BLaER1 treated with 17β-estradiol and CSF1 and Interleukin-3, amounts not matched to agents 10 nM and 100 nM (cell line): ENCODE data around the gene THNSL1.
A peak's percentile ranks its signal among the peaks of the same experiment; 100 is the strongest.

Experiments used
- H3K27ac ChIP-seq, 11 experiments: shearing (Covaris generic); formaldehyde crosslinking; 2 replicates each; pipeline ENCODE4 v1.8.1; 2022
- H3K27me3 ChIP-seq, 11 experiments: shearing (Covaris generic); formaldehyde crosslinking; 2 replicates each; pipeline ENCODE4 v1.8.1; 2022
- H3K36me3 ChIP-seq, 11 experiments: shearing (Covaris generic); formaldehyde crosslinking; 2 replicates each; pipeline ENCODE4 v1.8.1; 2022
- H3K4me1 ChIP-seq, 10 experiments: shearing (Covaris generic); formaldehyde crosslinking; 2 replicates each; pipeline ENCODE4 v1.8.1; 2022
- H3K4me2 ChIP-seq, 11 experiments: shearing (Covaris generic); formaldehyde crosslinking; 2 replicates each; pipeline ENCODE4 v1.8.1; 2022
- H3K4me3 ChIP-seq, 10 experiments: shearing (Covaris generic); formaldehyde crosslinking; 2 replicates each; pipeline ENCODE4 v1.8.1; 2022
- H3K9ac ChIP-seq, 11 experiments: shearing (Covaris generic); formaldehyde crosslinking; 2 replicates each; pipeline ENCODE4 v1.8.1; 2022
- H3K9me3 ChIP-seq, 11 experiments: shearing (Covaris generic); formaldehyde crosslinking; replicated peaks in 1 of 11; 2 replicates each; pipeline ENCODE4 v1.8.1; 2022
- H4K20me1 ChIP-seq, 11 experiments: shearing (Covaris generic); formaldehyde crosslinking; 2 replicates each; pipeline ENCODE4 v1.8.1; 2022
- Cebpa-rat ChIP-seq, 11 experiments: shearing (Covaris generic); IDR thresholded peaks; 2 replicates each; pipeline ENCODE4 v1.8.1; 2022

THNSL1 gene

GRCh38 chr10:25023278-25023677 lies 6.9 kb downstream of the THNSL1 start:
- peak overlapping the region in 7 of 11 experiments; percentile 6 to 55 (median 37); a peak in 10 of 22 replicates for H3K4me2 ChIP-seq
- H3K9me3 ChIP-seq: no peaks in the 10 kb centered on the region
- H3K9ac ChIP-seq: no peak overlapping the region
- no peak for TF ChIP-seq Cebpa-rat (IDR thresholded peaks at IDR 0.05)
- no peaks in the 10 kb centered on the region for H3K27me3 ChIP-seq
- no peaks in the 10 kb centered on the region for H4K20me1 ChIP-seq
- H3K27ac ChIP-seq: no peak overlapping the region
- peaks cover 0 to 24% (median 11%) of the 10 kb centered on the region in 10 experiments; a peak in 16 of 20 replicates for H3K4me1 ChIP-seq
- no peak overlapping the region for H3K4me3 ChIP-seq
- H3K36me3 ChIP-seq: no peaks in the 10 kb centered on the region

- no peak overlapping the region for H3K4me3 ChIP-seq
- TF ChIP-seq Cebpa-rat (IDR thresholded peaks at IDR 0.05): no peak
- no peak overlapping the region for H3K9ac ChIP-seq
- no peaks in the 10 kb centered on the region for H4K20me1 ChIP-seq
- H3K27me3 ChIP-seq: no peaks in the 10 kb centered on the region
- H3K27ac ChIP-seq: no peak overlapping the region
- H3K4me1 ChIP-seq: peaks cover 0 to 21% (median 11%) of the 10 kb centered on the region in 10 experiments; a peak in 14 of 20 replicates
- no peak overlapping the region for H3K4me2 ChIP-seq
- H3K36me3 ChIP-seq: no peaks in the 10 kb centered on the region
- no peaks in the 10 kb centered on the region for H3K9me3 ChIP-seq
These were observed 8.1 kb downstream of the THNSL1 start for GRCh38 chr10:25024528-25024927.

- H3K4me1 ChIP-seq: peaks cover 0 to 12% (median 8%) of the 10 kb centered on the region in 10 experiments; a peak in 14 of 20 replicates
- no peak for TF ChIP-seq Cebpa-rat (IDR thresholded peaks at IDR 0.05)
- no peaks in the 10 kb centered on the region for H3K36me3 ChIP-seq
- no peaks in the 10 kb centered on the region for H3K9me3 ChIP-seq
- no peak overlapping the region for H3K4me3 ChIP-seq
- H3K9ac ChIP-seq: no peak overlapping the region
- no peaks in the 10 kb centered on the region for H3K27me3 ChIP-seq
- H3K4me2 ChIP-seq: no peak overlapping the region
- H4K20me1 ChIP-seq: no peaks in the 10 kb centered on the region
- H3K27ac ChIP-seq: no peak overlapping the region
These were observed 10.1 kb downstream of the THNSL1 start for GRCh38 chr10:25026463-25026862.

GRCh38 chr10:25028711-25029110 lies 12.3 kb downstream of the THNSL1 start:
- H3K9ac ChIP-seq: no peak overlapping the region
- no peaks in the 10 kb centered on the region for H3K36me3 ChIP-seq
- H3K4me3 ChIP-seq: no peak overlapping the region
- no peaks in the 10 kb centered on the region for H4K20me1 ChIP-seq
- no peak overlapping the region for H3K4me2 ChIP-seq
- peaks cover 0 to 3% (median 1%) of the 10 kb centered on the region in 10 experiments; a peak in 10 of 20 replicates for H3K4me1 ChIP-seq
- no peaks in the 10 kb centered on the region for H3K9me3 ChIP-seq
- no peak for TF ChIP-seq Cebpa-rat (IDR thresholded peaks at IDR 0.05)
- H3K27me3 ChIP-seq: no peaks in the 10 kb centered on the region
- no peak overlapping the region for H3K27ac ChIP-seq

GRCh38 chr10:25029519-25029918 lies 13.1 kb downstream of the THNSL1 start:
- Histone ChIP-seq H3K27me3 (no peaks in the 10 kb centered on the region), H3K36me3 (no peaks in the 10 kb centered on the region)
- no peak for TF ChIP-seq Cebpa-rat (IDR thresholded peaks at IDR 0.05)

GRCh38 chr10:25036381-25036780 lies 20.0 kb downstream of the THNSL1 start:
- Histone ChIP-seq H3K4me2 (no peak overlapping the region), H3K9me3 (no peaks in the 10 kb centered on the region), H3K27ac (no peak overlapping the region), H3K4me3 (no peak overlapping the region), H3K27me3 (no peaks in the 10 kb centered on the region), H3K9ac (no peak overlapping the region), H3K36me3 (no peaks in the 10 kb centered on the region), H4K20me1 (no peaks in the 10 kb centered on the region), H3K4me1 (no peaks in the 10 kb centered on the region)
- no peak for TF ChIP-seq Cebpa-rat (IDR thresholded peaks at IDR 0.05)

More at GRCh38 chr10:25029519-25029918, 13.1 kb downstream of the THNSL1 start:
- no peak overlapping the region for H3K4me2 ChIP-seq
- H3K4me3 ChIP-seq: no peak overlapping the region
- no peak overlapping the region for H3K27ac ChIP-seq
- no peak overlapping the region for H3K9ac ChIP-seq
- no peaks in the 10 kb centered on the region for H3K4me1 ChIP-seq
- H3K9me3 ChIP-seq: no peaks in the 10 kb centered on the region
- no peaks in the 10 kb centered on the region for H4K20me1 ChIP-seq

GRCh38 chr10:25038325-25038724 lies 21.9 kb downstream of the THNSL1 start:
- H3K36me3 ChIP-seq: no peaks in the 10 kb centered on the region
- H3K4me1 ChIP-seq: no peaks in the 10 kb centered on the region
- H3K4me3 ChIP-seq: no peak overlapping the region
- no peak overlapping the region for H3K27ac ChIP-seq
- H3K9ac ChIP-seq: no peak overlapping the region
- no peaks in the 10 kb centered on the region for H3K27me3 ChIP-seq
- H3K9me3 ChIP-seq: no peaks in the 10 kb centered on the region
- no peak for TF ChIP-seq Cebpa-rat (IDR thresholded peaks at IDR 0.05)
- no peaks in the 10 kb centered on the region for H4K20me1 ChIP-seq
- no peak overlapping the region for H3K4me2 ChIP-seq

GRCh38 chr10:25039531-25039930 lies 23.1 kb downstream of the THNSL1 start:
- H3K9me3 ChIP-seq: no peaks in the 10 kb centered on the region
- H3K9ac ChIP-seq: no peak overlapping the region
- no peak for TF ChIP-seq Cebpa-rat (IDR thresholded peaks at IDR 0.05)
- H3K4me1 ChIP-seq: no peaks in the 10 kb centered on the region
- no peak overlapping the region for H3K4me2 ChIP-seq
- no peaks in the 10 kb centered on the region for H3K27me3 ChIP-seq
- no peaks in the 10 kb centered on the region for H3K36me3 ChIP-seq
- H3K27ac ChIP-seq: no peak overlapping the region
- no peaks in the 10 kb centered on the region for H4K20me1 ChIP-seq
- no peak overlapping the region for H3K4me3 ChIP-seq

GRCh38 chr10:25046641-25047040 lies 30.2 kb downstream of the THNSL1 start:
- Histone ChIP-seq H3K36me3 (no peaks in the 10 kb centered on the region), H4K20me1 (no peaks in the 10 kb centered on the region), H3K4me3 (no peak overlapping the region), H3K4me2 (no peak overlapping the region), H3K9me3 (peaks cover 0 to 9% (median 0%) of the 10 kb centered on the region in 11 experiments; a peak in 2 of 22 replicates), H3K9ac (no peak overlapping the region), H3K27ac (no peak overlapping the region), H3K4me1 (peaks cover 0 to 12% (median 8%) of the 10 kb centered on the region in 10 experiments; a peak in 7 of 20 replicates), H3K27me3 (no peaks in the 10 kb centered on the region)
- no peak for TF ChIP-seq Cebpa-rat (IDR thresholded peaks at IDR 0.05)

GRCh38 chr10:25047088-25047487 lies 30.7 kb downstream of the THNSL1 start:
- Histone ChIP-seq H3K4me1 (peaks cover 0 to 12% (median 8%) of the 10 kb centered on the region in 10 experiments; a peak in 7 of 20 replicates), H3K9ac (no peak overlapping the region), H3K9me3 (peaks cover 0 to 9% (median 0%) of the 10 kb centered on the region in 11 experiments; a peak in 2 of 22 replicates), H3K27me3 (no peaks in the 10 kb centered on the region), H3K27ac (no peak overlapping the region), H4K20me1 (no peaks in the 10 kb centered on the region), H3K4me3 (no peak overlapping the region), H3K4me2 (peak overlapping the region in 6 of 11 experiments; percentile 1 to 53 (median 42); a peak in 9 of 22 replicates), H3K36me3 (no peaks in the 10 kb centered on the region)
- TF ChIP-seq Cebpa-rat (IDR thresholded peaks at IDR 0.05): no peak
